Lower lobe of right lung (tissue), 2 donors: Measurements from ENCODE around the gene EXOC3. TPM values are rescaled to one million over a fixed set of nuclear protein-coding genes. Genes with fewer than 3 reads are reported as not detected.

Source experiments
- ATAC-seq, 2 donors: fragments of 200-7000 bp; cut with Tn5 transposase; one replicate each; pipeline ENCODE4 v1.9.1; 2020 to 2022; ENCODE audit warnings: mild to moderate bottlenecking in 2 of 2, moderate library complexity in 2 of 2
- DNase-seq: peaks from one replicate; pipeline ENCODE4 v3.0.0-alpha.2; 2020
- H3K27ac ChIP-seq: fragments of 200-600 bp; one replicate; pipeline ENCODE4 v1.8.0; 2022
- H3K27me3 ChIP-seq: fragments of 200-600 bp; one replicate; pipeline ENCODE4 v1.8.0; 2022; ENCODE audit warnings: low read depth
- H3K36me3 ChIP-seq: fragments of 200-600 bp; one replicate; pipeline ENCODE4 v1.8.0; 2022; ENCODE audit warnings: mild to moderate bottlenecking
- H3K4me1 ChIP-seq: fragments of 200-600 bp; one replicate; pipeline ENCODE4 v1.8.0; 2022
- H3K4me3 ChIP-seq: fragments of 200-600 bp; one replicate; pipeline ENCODE4 v1.8.0; 2022; ENCODE audit warnings: mild to moderate bottlenecking
- H3K9me3 ChIP-seq: fragments of 200-600 bp; one replicate; pipeline ENCODE4 v1.8.0; 2022
- CTCF ChIP-seq: fragments of 200-600 bp; IDR thresholded peaks from one replicate; pipeline ENCODE4 v1.8.0; 2022; ENCODE audit warnings: antibody characterized with exemption, mild to moderate bottlenecking
- intact Hi-C: fragments of 100-400 bp; cut with DNase I; formaldehyde crosslinking; loops from one replicate; pipeline ENCODE4 v1.11.0; 2022
- total RNA-seq: library from RNA; stranded (reverse); fragmentation: NEBNext Ultra II Directional; extraction: Animal tissue kit (Norgen Biotek cat#: 25700); gene quantifications from one replicate; pipeline ENCODE4 v1.2.1, GENCODE V29; 2021
- donor health status: DM: no; HTN: yes; CAD: no; lungs with severe emphysema.

Gene EXOC3
- total RNA-seq, 1 donor from 2014 or later: 58.9 TPM

GRCh38 chr5:510521-510920 is 67.5 kb downstream of the EXOC3 start:
- Histone ChIP-seq H3K4me3 (no peak overlapping the region), H3K9me3 (no peaks in the 10 kb centered on the region), H3K36me3 (no peaks in the 10 kb centered on the region), H3K27ac (no peak overlapping the region), H3K27me3 (peaks cover 27% of the 10 kb centered on the region), H3K4me1 (no peaks in the 10 kb centered on the region)
- intact Hi-C loops: no loop called here
- no peak for TF ChIP-seq CTCF
- no peak for DNase-seq
- no peak for ATAC-seq

DNA sequence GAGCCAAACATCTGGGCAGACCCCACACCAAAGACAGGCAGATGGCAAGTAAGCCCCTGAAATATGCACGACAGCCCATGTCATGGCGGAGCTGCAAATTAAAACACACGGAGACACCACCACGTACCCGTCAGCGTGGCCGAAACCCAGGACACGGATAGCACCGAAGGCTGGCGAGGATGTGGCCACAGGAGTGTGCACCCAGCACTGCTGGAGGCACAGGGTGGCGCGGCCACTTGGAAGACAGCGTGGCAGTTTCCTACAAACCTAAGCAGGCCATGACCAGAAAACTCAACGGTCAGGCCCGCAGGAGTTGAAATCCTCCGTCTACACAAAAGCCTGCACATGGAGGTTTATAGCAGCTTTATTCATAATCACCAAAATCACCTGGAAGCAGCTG is 68.5 kb downstream of the EXOC3 start:
- no peak for ATAC-seq
- no peak overlapping the region for H3K4me3 ChIP-seq
- peaks cover 24% of the 10 kb centered on the region for H3K27me3 ChIP-seq
- TF ChIP-seq CTCF: no peak
- intact Hi-C loops: no loop called here
- no peaks in the 10 kb centered on the region for H3K9me3 ChIP-seq
- no peaks in the 10 kb centered on the region for H3K4me1 ChIP-seq
- no peaks in the 10 kb centered on the region for H3K36me3 ChIP-seq
- no peak for DNase-seq
- H3K27ac ChIP-seq: no peak overlapping the region

GRCh38 chr5:513216-514100 is 70.5 kb downstream of the EXOC3 start:
- DNase-seq (no peak), ATAC-seq (peak in 1 of 2 donors; percentile 37)
- intact Hi-C loops: no loop called here
- no peaks in the 10 kb centered on the region for H3K9me3 ChIP-seq
- TF ChIP-seq CTCF: no peak
- no peak overlapping the region for H3K27ac ChIP-seq
- H3K4me3 ChIP-seq: no peak overlapping the region
- H3K36me3 ChIP-seq: no peaks in the 10 kb centered on the region
- no peaks in the 10 kb centered on the region for H3K4me1 ChIP-seq
- H3K27me3 ChIP-seq: peaks cover 27% of the 10 kb centered on the region

DNA sequence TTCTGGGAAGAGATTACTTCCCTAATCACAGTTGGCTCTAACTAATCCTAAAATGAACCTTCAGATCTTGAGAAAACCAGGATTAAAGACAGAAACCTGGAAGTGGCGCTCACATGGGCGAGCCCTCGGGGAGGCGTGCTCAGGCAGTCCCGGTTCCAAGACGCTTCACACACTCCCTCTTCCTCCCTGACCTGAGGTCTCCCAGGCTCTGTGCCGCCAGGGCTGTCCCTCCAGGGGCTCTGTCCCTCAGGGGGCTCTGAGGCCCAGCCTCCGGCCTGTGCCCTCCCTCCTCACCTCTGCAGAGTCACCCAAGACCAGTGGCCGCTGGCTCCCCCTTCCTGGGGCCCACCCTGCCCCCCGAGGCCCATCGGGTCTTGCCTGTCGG is 71.1 kb downstream of the EXOC3 start:
- intact Hi-C loops: no loop called here
- Histone ChIP-seq H3K27me3 (peaks cover 34% of the 10 kb centered on the region), H3K4me3 (no peak overlapping the region), H3K27ac (no peak overlapping the region), H3K4me1 (no peaks in the 10 kb centered on the region), H3K9me3 (no peaks in the 10 kb centered on the region), H3K36me3 (no peaks in the 10 kb centered on the region)
- DNase-seq: no peak
- no peak for ATAC-seq
- no peak for TF ChIP-seq CTCF

- DNase-seq: no peak
- intact Hi-C loops: no loop called here
- peaks cover 40% of the 10 kb centered on the region for H3K27me3 ChIP-seq
- ATAC-seq: no peak
- no peak overlapping the region for H3K4me3 ChIP-seq
- no peaks in the 10 kb centered on the region for H3K9me3 ChIP-seq
- no peaks in the 10 kb centered on the region for H3K4me1 ChIP-seq
- TF ChIP-seq CTCF: no peak
- no peak overlapping the region for H3K27ac ChIP-seq
- no peaks in the 10 kb centered on the region for H3K36me3 ChIP-seq
Measured at GRCh38 chr5:514673-515072, 71.7 kb downstream of the EXOC3 start.
